HCT116 (cell line): Measurements from ENCODE around the gene MEF2B. TPM values are rescaled to one million over a fixed set of nuclear protein-coding genes. Genes with fewer than 3 reads are reported as not detected.

Experiments
- ATAC-seq: fragments of 200-7000 bp; cut with Tn5 transposase; 2 replicates; pipeline ENCODE4 v1.9.1; 2020; ENCODE audit warnings: mild to moderate bottlenecking, moderate library complexity
- BruUV-seq: library from RNA; stranded (reverse); fragments of 400-500 nt; replicated peaks from 2 replicates; lab custom pipeline; 2021; lab: Mats Ljungman, UMichigan
- CTCF ChIA-PET: fragments of 300-600 bp; sonication (Branson Sonifier 250); formaldehyde crosslinking; loops from one replicate; lab custom pipeline; 2021; ENCODE audit warnings: antibody characterized with exemption; lab: Charles Lee
- POLR2A ChIA-PET: fragments of 300-600, 350-600 bp; sonication (Branson Sonifier 250); formaldehyde crosslinking; loops from one replicate; lab custom pipeline; 2021; ENCODE audit warnings: antibody characterized with exemption; lab: Charles Lee
- RAD21 ChIA-PET, 2 experiments: fragments of 300-600 bp; sonication (Branson Sonifier 250); formaldehyde crosslinking; loops; one replicate each; lab custom pipeline; 2023; ENCODE audit warnings: low total read pairs in 2 of 2; ENCODE audit not compliant: uncharacterized antibody in 2 of 2, unreplicated experiment in 2 of 2, low non-redundant PET in 1 of 2; lab: Charles Lee
- DNase-seq: peaks from one replicate; pipeline ENCODE4 v3.0.0-alpha.2; 2010; ENCODE audit warnings: low read depth, low spot score
- H2AFZ ChIP-seq: fragments of 200-600 bp; shearing (Covaris generic), sonication (generic); 2 replicates; pipeline ENCODE4 v1.6.1; 2017; ENCODE audit warnings: low read depth, mixed run types, mixed read lengths, antibody characterized with exemption, low read length; ENCODE audit not compliant: poor library complexity, severe bottlenecking
- H3K27ac ChIP-seq: 2 replicates; pipeline ENCODE4 v1.5.1; 2012; ENCODE audit warnings: low read depth, low read length
- H3K27me3 ChIP-seq: fragments of 200-600 bp; sonication (generic); 2 replicates; pipeline ENCODE4 v1.6.1; 2016; ENCODE audit warnings: mixed run types, low read length, mixed read lengths; ENCODE audit not compliant: insufficient read depth
- H3K36me3 ChIP-seq, 2 experiments: fragments of 200-500 bp in 1 of 2; fragments of 200-600 bp in 1 of 2; sonication (Bioruptor generic) in 1 of 2; sonication (generic) in 1 of 2; 2 replicates each; pipeline versions ENCODE4 v1.5.1 to v1.6.1; 2014 to 2016; ENCODE audit warnings: low read length in 2 of 2, inconsistent platforms in 1 of 2, mixed read lengths in 1 of 2, mixed run types in 1 of 2; ENCODE audit not compliant: insufficient read depth in 2 of 2, control insufficient read depth in 1 of 2
- H3K4me1 ChIP-seq, 2 experiments: fragments of 200-600 bp in 1 of 2; sonication (generic) in 1 of 2; 2 replicates each; pipeline versions ENCODE4 v1.5.1 to v1.6.1; 2012 to 2017; ENCODE audit warnings: low read length in 2 of 2, inconsistent platforms in 1 of 2, mild to moderate bottlenecking in 1 of 2, mixed read lengths in 1 of 2, mixed run types in 1 of 2, moderate library complexity in 1 of 2; ENCODE audit not compliant: insufficient read depth in 2 of 2, control insufficient read depth in 1 of 2
- H3K4me2 ChIP-seq: fragments of 200-600 bp; sonication (generic); 2 replicates; pipeline ENCODE4 v1.6.1; 2017; ENCODE audit warnings: mixed run types, low read length, mixed read lengths
- H3K4me3 ChIP-seq, 2 experiments: fragments of 200-600 bp in 1 of 2; sonication (generic) in 1 of 2; replicated peaks in 1 of 2; 2 replicates each; pipeline ENCODE4 v1.5.1; 2011 to 2016; ENCODE audit warnings: low read length in 2 of 2, control low read depth in 1 of 2, low read depth in 1 of 2, mild to moderate bottlenecking in 1 of 2, mixed read lengths in 1 of 2, mixed run types in 1 of 2
- H3K79me2 ChIP-seq: fragments of 200-600 bp; sonication (generic); 2 replicates; pipeline ENCODE4 v1.6.1; 2017; ENCODE audit warnings: mild to moderate bottlenecking, mixed run types, low read length, moderate library complexity, mixed read lengths; ENCODE audit not compliant: insufficient read depth
- H3K9ac ChIP-seq: fragments of 200-600 bp; sonication (generic); 2 replicates; pipeline ENCODE4 v1.6.1; 2016; ENCODE audit warnings: low read length, mixed read lengths
- H3K9me2 ChIP-seq: fragments of 200-600 bp; sonication (generic), shearing (Covaris generic); 2 replicates; pipeline ENCODE4 v1.6.1; 2017; ENCODE audit warnings: mixed run types, mild to moderate bottlenecking, moderate library complexity; ENCODE audit not compliant: insufficient read depth
- H3K9me3 ChIP-seq, 2 experiments: fragments of 200-500 bp in 1 of 2; fragments of 200-600 bp in 1 of 2; sonication (Bioruptor generic) in 1 of 2; sonication (generic) in 1 of 2; 2 replicates each; pipeline ENCODE4 v1.6.1; 2014 to 2017; ENCODE audit warnings: low read length in 2 of 2, mixed read lengths in 2 of 2, inconsistent platforms in 1 of 2, low read depth in 1 of 2, mild to moderate bottlenecking in 1 of 2, mixed run types in 1 of 2, moderate library complexity in 1 of 2; ENCODE audit not compliant: control insufficient read depth in 1 of 2, insufficient read depth in 1 of 2
- H4K20me1 ChIP-seq: fragments of 200-600 bp; sonication (generic), shearing (Covaris generic); 2 replicates; pipeline ENCODE4 v1.6.1; 2017; ENCODE audit warnings: mixed run types, mild to moderate bottlenecking, moderate library complexity; ENCODE audit not compliant: insufficient read depth
- CBX3 ChIP-seq: IDR thresholded peaks from 2 replicates; pipeline ENCODE4 v1.6.1; 2012; ENCODE audit warnings: low read depth
- EGR1 ChIP-seq: IDR thresholded peaks from 2 replicates; pipeline ENCODE4 v1.6.1; 2012; ENCODE audit warnings: low read depth
- ELF1 ChIP-seq: IDR thresholded peaks from 2 replicates; pipeline ENCODE4 v1.6.1; 2012; ENCODE audit warnings: low read depth, borderline replicate concordance
- EZH2phosphoT487 ChIP-seq: fragments of 200-600 bp; IDR thresholded peaks from 2 replicates; pipeline ENCODE4 v1.6.1; 2018; ENCODE audit warnings: antibody characterized with exemption, borderline replicate concordance
- FOSL1 ChIP-seq: IDR thresholded peaks from 2 replicates; pipeline ENCODE4 v1.6.1; 2012; ENCODE audit warnings: low read depth
- JUND ChIP-seq: IDR thresholded peaks from 2 replicates; pipeline ENCODE4 v1.6.1; 2012
- POLR2A ChIP-seq: IDR thresholded peaks from 2 replicates; pipeline ENCODE4 v1.7.0; 2011; ENCODE audit warnings: borderline replicate concordance; ENCODE audit not compliant: insufficient read depth, insufficient read length; ENCODE audit errors: extremely low read depth
- POLR2AphosphoS5 ChIP-seq: IDR thresholded peaks from 2 replicates; pipeline ENCODE4 v1.6.1; 2011; ENCODE audit warnings: mild to moderate bottlenecking, low read depth, low read length, moderate library complexity
- RAD21 ChIP-seq: IDR thresholded peaks from 2 replicates; pipeline ENCODE4 v1.6.1; 2012; ENCODE audit warnings: low read depth, mild to moderate bottlenecking
- SRF ChIP-seq: IDR thresholded peaks from 2 replicates; pipeline ENCODE4 v1.6.1; 2012; ENCODE audit warnings: low read depth
- ZFX ChIP-seq: fragments of 450-650 bp; IDR thresholded peaks from 2 replicates; pipeline ENCODE4 v1.6.1; 2017
- ZNF274 ChIP-seq: fragments of 200-500 bp; sonication (Bioruptor generic); IDR thresholded peaks from 2 replicates; pipeline ENCODE4 v1.6.1; 2014; ENCODE audit warnings: mild to moderate bottlenecking, low read depth, low read length, inconsistent platforms
- intact Hi-C: fragments of 100-400 bp; cut with micrococcal nuclease; formaldehyde crosslinking; loops from 2 replicates; pipeline ENCODE4 v1.10.0; 2022
- total RNA-seq: library from RNA; stranded (reverse); gene quantifications from one replicate; pipeline ENCODE4 v1.2.1, GENCODE V29; 2021; ENCODE audit not compliant: unreplicated experiment
- TF ChIP-seq, protein P1 (sequence below): IDR thresholded peaks from 2 replicates; pipeline ENCODE4 v1.6.1; 2011; ENCODE audit warnings: mild to moderate bottlenecking, low read length, moderate library complexity; ENCODE audit not compliant: insufficient replicate concordance; ENCODE audit errors: extremely low read depth

The MEF2B gene
- total RNA-seq, 1 experiment from 2014 or later = 7.9 TPM

DNA sequence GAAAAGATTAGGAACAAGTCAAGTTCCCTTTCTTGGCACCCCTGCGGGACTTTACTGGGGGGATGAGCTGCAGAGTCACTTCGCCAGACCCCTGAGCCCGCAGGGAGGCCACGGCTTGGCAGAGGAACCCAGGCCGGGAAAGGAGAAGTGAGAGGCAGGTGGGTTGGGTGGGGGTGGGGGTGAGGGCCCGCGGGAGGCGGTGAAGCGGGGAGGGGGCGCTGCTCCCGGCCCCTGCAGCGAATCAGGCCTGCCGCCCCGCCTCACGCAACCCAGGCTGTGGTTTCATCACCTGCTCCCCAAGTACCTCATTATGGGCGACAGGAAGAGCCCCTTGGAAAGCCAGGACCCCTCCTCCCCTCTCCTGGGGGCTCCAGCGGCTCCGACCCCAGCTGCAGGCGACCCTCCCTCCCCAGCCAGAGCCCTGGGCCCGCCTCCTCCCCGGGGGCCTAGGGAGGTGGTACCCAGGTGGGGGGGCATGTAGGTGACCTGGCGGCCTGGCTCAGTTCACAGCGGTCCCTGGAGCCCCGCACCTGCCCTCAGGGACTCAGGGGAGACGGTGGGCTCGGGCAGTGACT, 9.5 kb downstream of the MEF2B start:
- Histone ChIP-seq H3K36me3 (no peaks in the 10 kb centered on the region), H4K20me1 (no peaks in the 10 kb centered on the region), H3K4me2 (no peak overlapping the region), H3K79me2 (no peaks in the 10 kb centered on the region), H3K9ac (no peak overlapping the region), H3K27ac (no peak overlapping the region), H3K4me3 (no peak overlapping the region), H2AFZ (no peak overlapping the region), H3K4me1 (no peaks in the 10 kb centered on the region), H3K27me3 (no peaks in the 10 kb centered on the region), H3K9me3 (no peaks in the 10 kb centered on the region), H3K9me2 (no peaks in the 10 kb centered on the region)
- DNase-seq (no peak), ATAC-seq (no peak)
- intact Hi-C loops = no loop called here
- CTCF ChIA-PET = no interaction called here
- POLR2A ChIA-PET = no interaction called here
- TF ChIP-seq CBX3 (no peak), RAD21 (no peak), POLR2A (no peak), ELF1 (no peak), JUND (no peak)
- TF ChIP-seq, protein P1, sequence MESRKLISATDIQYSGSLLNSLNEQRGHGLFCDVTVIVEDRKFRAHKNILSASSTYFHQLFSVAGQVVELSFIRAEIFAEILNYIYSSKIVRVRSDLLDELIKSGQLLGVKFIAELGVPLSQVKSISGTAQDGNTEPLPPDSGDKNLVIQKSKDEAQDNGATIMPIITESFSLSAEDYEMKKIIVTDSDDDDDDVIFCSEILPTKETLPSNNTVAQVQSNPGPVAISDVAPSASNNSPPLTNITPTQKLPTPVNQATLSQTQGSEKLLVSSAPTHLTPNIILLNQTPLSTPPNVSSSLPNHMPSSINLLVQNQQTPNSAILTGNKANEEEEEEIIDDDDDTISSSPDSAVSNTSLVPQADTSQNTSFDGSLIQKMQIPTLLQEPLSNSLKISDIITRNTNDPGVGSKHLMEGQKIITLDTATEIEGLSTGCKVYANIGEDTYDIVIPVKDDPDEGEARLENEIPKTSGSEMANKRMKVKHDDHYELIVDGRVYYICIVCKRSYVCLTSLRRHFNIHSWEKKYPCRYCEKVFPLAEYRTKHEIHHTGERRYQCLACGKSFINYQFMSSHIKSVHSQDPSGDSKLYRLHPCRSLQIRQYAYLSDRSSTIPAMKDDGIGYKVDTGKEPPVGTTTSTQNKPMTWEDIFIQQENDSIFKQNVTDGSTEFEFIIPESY = no peak
- RAD21 ChIA-PET = no interaction called here
- BruUV-seq = no TSS peak

DNA sequence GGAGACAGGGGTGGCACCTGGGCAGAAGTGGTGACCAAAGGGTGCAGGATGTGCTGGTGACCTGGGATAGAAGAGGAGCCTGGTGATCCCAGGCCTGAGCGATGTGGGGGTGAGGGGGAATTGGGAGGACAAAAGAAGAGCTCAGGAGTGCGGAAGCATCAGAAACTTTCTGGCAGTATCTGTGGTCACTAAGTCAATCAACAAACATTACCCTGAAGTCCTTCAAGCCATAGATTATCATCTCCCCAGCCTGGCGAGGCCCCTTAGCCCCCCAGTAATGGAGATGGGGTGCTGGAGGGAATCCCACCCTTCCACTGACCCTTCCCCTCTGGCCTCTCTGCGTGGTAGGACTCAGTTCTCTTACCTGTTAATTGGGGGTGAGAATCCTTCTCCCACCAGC, 10.5 kb downstream of the MEF2B start:
- Histone ChIP-seq H3K27ac (no peak overlapping the region), H3K4me1 (no peaks in the 10 kb centered on the region), H2AFZ (no peak overlapping the region), H3K9me2 (no peaks in the 10 kb centered on the region), H3K36me3 (no peaks in the 10 kb centered on the region), H3K27me3 (no peaks in the 10 kb centered on the region), H4K20me1 (no peaks in the 10 kb centered on the region), H3K9me3 (no peaks in the 10 kb centered on the region), H3K4me2 (no peak overlapping the region), H3K4me3 (no peak overlapping the region), H3K9ac (no peak overlapping the region), H3K79me2 (no peaks in the 10 kb centered on the region)
- DNase-seq (no peak), ATAC-seq (no peak)
- no TSS peak for BruUV-seq
- RAD21 ChIA-PET = no interaction called here
- POLR2A ChIA-PET = no interaction called here
- CTCF ChIA-PET = no interaction called here
- intact Hi-C loops = no loop called here
- TF ChIP-seq FOSL1 (no peak), SRF (no peak), ZFX (no peak), CBX3 (no peak), EGR1 (no peak), POLR2A (no peak), JUND (no peak), POLR2AphosphoS5 (no peak), EZH2phosphoT487 (no peak), ZNF274 (no peak)
- TF ChIP-seq, protein P1 = no peak
